Subcutaneous adipose tissue (tissue), 4 donors: ENCODE data around the gene GAGE12H. TPM values are rescaled to one million over a fixed set of nuclear protein-coding genes. Genes with fewer than 3 reads are reported as not detected.
"Not testable (repeated sequence)": the region's sequence is repeated elsewhere in the genome, so short reads cannot be mapped to it uniquely, and the experiment has no call there.

Source experiments
- small RNA-seq: library from RNA; depleted of rRNA; stranded (forward); fragments of <200 nt; gene quantifications from one replicate; pipeline ENCODE3, GENCODE V24; 2016
- total RNA-seq, 4 donors: library from RNA; depleted of rRNA; stranded (reverse); fragments of >200 nt; gene quantifications; one replicate each; pipeline ENCODE4 v1.1.0, GENCODE V29; 2016
- TF ChIP-seq, protein P1 (sequence below): fragments of 450-650 bp; IDR thresholded peaks from one replicate; pipeline ENCODE4 v1.5.1; 2016; ENCODE audit warnings: low read depth, mild to moderate bottlenecking, control low read depth, antibody characterized with exemption, moderate library complexity

GAGE12H gene
- total RNA-seq, 4 donors from 2014 or later: not detected

DNA sequence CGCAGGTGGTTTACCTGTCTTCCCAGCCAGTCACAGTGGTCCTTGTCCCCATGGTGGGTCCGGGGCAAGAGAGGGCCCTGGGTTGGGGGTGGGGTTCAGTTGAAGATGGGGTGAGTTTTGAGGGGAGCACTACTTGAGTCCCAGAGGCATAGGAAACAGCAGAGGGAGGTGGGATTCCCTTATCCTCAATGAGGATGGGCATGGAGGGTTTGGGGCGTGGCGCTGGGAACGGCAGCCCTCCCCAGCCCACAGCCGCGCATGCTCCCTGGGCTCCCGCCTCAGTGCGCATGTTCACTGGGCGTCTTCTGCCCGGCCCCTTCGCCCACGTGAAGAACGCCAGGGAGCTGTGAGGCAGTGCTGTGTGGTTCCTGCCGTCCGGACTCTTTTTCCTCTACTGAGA is 19.0 kb downstream of the GAGE12H start, which contains the start of gene GAGE1:
GAGE1 (plus strand) TSS at position 301 of the 400 bp plus-strand sequence. CDS start 1,155 bp downstream, outside the sequence.
- TF ChIP-seq, protein P1, sequence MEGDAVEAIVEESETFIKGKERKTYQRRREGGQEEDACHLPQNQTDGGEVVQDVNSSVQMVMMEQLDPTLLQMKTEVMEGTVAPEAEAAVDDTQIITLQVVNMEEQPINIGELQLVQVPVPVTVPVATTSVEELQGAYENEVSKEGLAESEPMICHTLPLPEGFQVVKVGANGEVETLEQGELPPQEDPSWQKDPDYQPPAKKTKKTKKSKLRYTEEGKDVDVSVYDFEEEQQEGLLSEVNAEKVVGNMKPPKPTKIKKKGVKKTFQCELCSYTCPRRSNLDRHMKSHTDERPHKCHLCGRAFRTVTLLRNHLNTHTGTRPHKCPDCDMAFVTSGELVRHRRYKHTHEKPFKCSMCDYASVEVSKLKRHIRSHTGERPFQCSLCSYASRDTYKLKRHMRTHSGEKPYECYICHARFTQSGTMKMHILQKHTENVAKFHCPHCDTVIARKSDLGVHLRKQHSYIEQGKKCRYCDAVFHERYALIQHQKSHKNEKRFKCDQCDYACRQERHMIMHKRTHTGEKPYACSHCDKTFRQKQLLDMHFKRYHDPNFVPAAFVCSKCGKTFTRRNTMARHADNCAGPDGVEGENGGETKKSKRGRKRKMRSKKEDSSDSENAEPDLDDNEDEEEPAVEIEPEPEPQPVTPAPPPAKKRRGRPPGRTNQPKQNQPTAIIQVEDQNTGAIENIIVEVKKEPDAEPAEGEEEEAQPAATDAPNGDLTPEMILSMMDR: not testable (repeated sequence)

- TF ChIP-seq, protein P1: no peak
Measured at GRCh38 chrX:49610718-49611310, 31.1 kb downstream of the GAGE12H start.

GRCh38 chrX:49618574-49618973 is 38.8 kb downstream of the GAGE12H start:
- TF ChIP-seq, protein P1: no peak

- TF ChIP-seq, protein P1: no peak
Measured at GRCh38 chrX:49627086-49627777, 47.5 kb downstream of the GAGE12H start.

Small RNA genes within 50 kb of the gene (small RNA-seq; reads per million reads assigned to genes)
- not detected for gene GAGE12B

Other genes with a start within 250 kb of the GAGE12H start
- not detected for gene GAGE13, start 248.4 kb upstream of the GAGE12H start, total RNA-seq
- not detected for gene GAGE12C, start 47.8 kb upstream of the GAGE12H start, total RNA-seq
- gene GAGE12D, start 38.2 kb upstream of the GAGE12H start, total RNA-seq: not detected
- gene GAGE12E, start 28.7 kb upstream of the GAGE12H start, total RNA-seq: not detected
- not detected for gene GAGE12F, start 19.1 kb upstream of the GAGE12H start, total RNA-seq
- not detected for gene GAGE12G, start 9.5 kb upstream of the GAGE12H start, total RNA-seq
- not detected for gene GAGE2A, start 9.5 kb downstream of the GAGE12H start, total RNA-seq
- gene GAGE1, start 19.1 kb downstream of the GAGE12H start, total RNA-seq: not detected
- 1 to 10 TPM in 1 of 4 donors, not detected in 3; 1.9 TPM for gene PAGE1, start 116.0 kb downstream of the GAGE12H start, total RNA-seq
- gene PAGE4, start 249.4 kb downstream of the GAGE12H start, total RNA-seq: not detected